Stimulated activated CD8-positive, alpha-beta memory T cell treated with anti-CD3 and anti-CD28 coated beads, Interleukin-12 subunit alpha, Interleukin-12 subunit beta, amount 100 ng/mL, for 24 hours (primary cell): Measurements from ENCODE around the gene CEP135.
"Not testable (repeated sequence)": the region's sequence is repeated elsewhere in the genome, so short reads cannot be mapped to it uniquely, and the experiment has no call there.

Source experiments
- DNase-seq: peaks from one replicate; pipeline ENCODE4 v3.0.0-alpha.2; 2020; ENCODE audit errors: extremely low read depth

CEP135 gene

DNA sequence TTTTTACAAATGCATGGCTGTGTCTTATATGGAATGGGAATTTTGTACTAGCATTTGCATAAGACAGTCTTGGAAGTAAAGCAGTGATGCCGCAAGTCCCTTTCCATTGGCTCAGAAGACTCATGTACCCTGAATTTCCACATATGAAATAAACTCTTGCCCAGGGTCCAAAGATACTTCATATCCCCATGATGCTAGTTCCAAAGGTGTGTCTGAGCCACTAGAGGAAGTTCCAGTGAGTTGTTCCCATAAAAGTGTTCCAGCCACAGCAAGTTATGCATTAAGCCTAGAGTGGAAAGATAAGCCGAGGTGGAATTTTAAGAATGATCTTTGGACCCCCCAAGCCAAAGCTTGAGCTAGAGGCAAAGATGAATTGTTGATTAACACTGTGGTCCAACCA is 9.3 kb upstream of the CEP135 start:
- DNase-seq, result no peak

DNA sequence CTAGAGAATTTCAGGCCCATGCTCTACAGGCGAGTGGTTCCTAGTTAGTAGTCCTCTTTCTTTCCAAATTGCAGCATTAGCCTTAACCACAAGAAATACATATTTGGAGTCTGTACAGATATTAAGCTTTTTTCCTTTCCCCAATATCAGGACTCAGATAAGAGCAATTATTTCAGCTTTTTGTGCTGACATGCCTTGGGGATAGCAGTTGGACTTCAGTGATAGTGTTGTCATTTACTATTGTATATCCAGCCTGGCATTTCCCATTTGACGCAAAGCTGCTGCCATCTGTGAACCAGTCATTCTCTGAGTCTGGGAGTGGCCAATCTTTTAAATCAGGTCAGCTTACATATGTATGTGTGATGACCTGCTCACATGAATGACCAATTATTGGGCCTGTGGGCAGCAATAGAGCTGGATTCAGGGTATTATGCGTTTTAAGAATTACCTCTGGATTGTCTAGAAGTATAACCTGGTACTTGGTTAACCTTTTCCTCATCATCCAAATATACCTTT is 6.8 kb upstream of the CEP135 start:
- DNase-seq, result no peak

- no peak for DNase-seq
These were observed 1.4 kb upstream of the CEP135 start for GRCh38 chr4:55947254-55947882.

DNA sequence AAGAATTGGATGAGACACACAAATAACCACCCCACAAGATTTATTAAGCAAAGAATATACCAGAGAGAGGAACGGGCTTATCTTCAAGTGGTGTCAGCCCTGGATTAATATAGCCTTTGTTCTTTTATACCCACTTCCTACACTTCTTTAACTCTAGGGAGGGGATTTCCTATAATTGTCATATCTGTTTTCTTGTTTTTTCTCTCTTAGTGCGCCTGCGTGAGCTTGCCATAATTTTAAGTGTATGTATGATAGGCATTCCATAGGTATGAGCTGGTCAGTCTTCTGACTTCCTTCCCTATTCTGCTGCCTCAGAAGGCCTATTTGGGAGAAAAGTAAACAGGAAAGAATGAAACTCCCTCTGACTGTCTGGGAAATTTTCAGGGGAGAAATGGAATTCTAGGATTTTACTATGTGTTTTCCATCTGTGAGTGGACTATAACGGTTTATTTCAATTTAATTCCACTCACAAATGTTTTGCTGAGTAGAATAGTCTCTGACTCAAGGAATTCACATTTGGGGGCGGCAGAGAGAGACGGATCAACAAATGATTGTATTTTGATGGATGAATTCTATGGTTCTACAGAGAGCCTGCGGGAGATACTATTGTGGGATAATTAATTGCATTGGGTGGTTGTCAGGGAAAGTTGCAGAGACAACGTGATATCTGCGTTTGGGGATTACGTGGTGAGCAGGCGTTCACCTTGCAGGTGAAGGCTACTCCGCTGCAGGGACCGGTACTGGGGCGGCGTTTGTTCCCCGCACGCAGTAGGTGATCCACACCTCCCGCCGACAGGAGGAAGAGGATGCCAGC is 626 bp upstream of the CEP135 start:
- DNase-seq, result no peak

DNA sequence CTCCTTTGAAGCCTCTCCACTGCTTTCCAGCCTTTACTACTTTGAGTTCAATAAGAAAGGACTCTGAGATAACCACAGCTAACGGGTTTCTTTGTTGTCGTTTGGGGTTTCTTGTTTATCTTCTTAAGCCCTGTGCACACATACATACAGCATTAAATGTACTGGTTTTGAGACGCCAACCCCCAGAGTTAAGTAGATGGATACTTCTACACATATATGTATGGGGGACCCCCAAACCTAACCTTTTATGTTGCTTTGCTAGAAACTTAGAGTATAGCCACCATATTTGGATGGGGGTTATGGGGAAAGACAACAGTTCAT is 697 bp downstream of the CEP135 start:
- no peak for DNase-seq

GRCh38 chr4:55951191-55951922 is 2.6 kb downstream of the CEP135 start:
- no peak for DNase-seq

DNA sequence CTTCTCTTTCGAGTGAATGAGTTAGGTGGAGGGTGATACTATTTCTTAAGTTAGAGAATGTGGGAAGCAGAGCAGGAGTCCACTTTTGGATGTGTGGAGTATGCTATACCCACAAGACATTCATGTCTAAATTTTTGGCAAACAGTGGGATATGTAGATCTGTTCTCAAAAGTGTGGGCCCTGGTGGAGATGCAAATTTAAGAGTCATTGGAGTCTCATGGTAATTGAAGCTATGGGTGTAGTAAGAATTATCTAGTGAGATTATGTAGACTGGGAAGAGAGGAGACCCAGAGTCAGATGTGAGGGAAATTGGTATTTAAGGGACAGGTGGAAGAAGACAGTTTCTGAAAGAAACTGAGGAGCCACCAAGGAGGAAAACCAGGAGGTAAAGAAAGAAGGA is 7.0 kb downstream of the CEP135 start:
- no peak for DNase-seq

GRCh38 chr4:55959655-55960054 is 10.9 kb downstream of the CEP135 start:
- no peak for DNase-seq

DNA sequence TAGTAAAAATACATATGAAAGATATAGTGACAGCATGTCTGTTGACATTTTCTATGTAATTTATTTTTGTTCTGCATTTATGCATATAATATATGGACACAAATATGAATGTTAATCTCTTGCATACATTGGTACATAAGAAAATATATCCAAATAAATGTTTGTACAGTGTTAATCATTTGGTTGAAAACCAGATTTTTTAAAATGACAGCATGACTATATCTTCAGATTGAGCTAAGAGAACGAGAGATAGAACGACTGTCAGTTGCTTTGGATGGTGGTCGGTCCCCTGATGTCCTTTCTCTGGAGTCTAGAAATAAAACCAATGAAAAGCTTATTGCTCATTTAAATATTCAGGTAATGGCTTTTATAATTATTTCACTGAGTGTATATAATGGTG is 15.3 kb downstream of the CEP135 start:
- no peak for DNase-seq

- no peak for DNase-seq
These were observed 16.8 kb downstream of the CEP135 start for GRCh38 chr4:55965585-55965984.

DNA sequence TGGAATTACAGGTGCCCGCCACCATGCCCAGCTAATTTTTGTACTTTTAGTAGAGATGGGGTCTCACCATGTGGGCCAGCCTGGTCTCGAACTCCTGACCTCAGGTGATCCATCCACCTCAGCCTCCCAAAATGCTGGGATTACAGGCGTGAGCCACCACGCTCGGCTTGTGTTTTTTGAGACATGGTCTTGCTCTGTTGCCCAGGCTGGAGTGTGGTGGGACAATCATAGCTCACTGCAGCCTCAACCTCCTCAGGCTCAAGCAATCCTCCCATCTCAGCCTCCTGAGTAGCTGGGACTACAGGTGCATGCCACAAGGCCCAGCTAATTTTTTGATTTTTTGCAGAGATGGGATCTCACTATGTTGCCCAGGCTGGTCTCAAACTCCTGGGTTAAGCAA is 17.6 kb downstream of the CEP135 start:
- DNase-seq, result not testable (repeated sequence)

DNA sequence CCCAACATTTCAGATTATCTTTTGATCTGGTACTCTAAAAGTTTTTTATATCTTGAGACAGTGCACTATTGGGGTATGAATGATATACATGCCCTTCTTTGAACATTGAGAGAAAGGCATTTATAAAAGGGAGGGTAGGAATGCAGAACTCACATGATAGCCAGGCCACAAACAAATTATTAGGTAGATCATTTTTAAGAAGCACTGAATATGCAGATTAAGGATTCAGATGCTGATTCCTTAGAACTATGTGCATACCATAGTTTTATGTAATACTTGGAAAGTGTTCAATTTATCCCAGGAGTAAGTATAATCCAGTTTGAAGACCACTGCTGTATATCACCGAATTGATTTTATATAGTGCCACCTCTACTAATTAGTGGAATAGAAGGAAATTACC is 18.6 kb downstream of the CEP135 start:
- no peak for DNase-seq

DNA sequence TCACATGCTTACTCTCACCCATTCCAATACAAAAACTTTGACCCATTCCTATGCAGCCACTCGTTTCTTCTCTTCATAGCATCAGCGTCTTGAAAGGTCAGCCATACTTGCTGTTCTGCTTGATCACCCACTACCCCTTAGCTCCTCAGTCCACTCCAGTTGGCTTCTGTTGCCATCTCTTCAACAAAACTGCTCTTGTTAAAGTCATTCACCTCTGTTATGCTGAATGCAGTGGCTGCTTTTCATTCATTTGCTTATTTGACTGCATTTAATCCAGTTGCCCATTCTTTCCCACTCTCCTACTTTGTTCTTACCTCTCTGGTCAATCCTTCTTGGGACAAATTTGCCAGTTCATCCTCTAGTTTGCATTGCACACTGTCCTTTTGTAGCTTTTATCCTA is 24.9 kb downstream of the CEP135 start:
- no peak for DNase-seq

GRCh38 chr4:55977811-55978210 is 29.1 kb downstream of the CEP135 start:
- DNase-seq, result no peak

DNA sequence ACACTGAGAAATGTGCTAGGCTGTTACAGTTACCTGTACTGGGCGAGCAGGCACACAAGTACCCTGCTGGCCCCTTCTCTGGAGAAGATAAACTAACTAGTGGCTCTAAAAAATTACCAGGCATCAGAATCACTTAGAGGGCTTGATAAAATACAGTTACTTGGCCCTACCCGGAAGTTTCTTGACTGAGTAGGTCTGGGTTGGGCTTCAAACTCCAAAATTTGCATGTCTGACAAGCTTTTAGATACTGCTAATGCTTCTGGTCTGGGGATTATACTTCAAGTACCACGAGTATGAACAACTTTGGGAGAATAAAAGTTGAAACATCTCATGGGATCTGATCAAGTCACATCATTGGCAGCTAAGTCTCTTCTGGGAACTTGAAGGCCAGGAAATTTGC is 30.8 kb downstream of the CEP135 start:
- DNase-seq, result no peak

DNA sequence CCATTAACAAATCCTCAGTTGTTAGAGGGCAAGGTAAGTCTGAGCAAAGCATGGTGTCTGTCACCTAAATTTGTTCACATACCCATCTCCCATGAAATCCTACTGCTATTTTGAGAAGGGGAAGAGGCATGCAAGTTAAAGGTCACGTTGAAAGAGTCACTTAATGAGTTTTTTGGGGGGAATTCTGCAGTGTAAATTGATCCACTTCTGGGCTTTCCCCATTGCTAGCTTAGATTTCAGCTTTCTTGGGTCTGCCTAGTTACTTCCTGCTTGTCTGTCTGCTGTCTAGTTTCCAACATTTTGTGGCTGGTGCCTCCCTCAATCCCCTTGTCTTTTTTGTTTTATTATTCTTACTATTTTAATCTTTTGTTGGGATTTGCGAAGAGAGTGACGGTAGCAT is 32.0 kb downstream of the CEP135 start:
- DNase-seq, result no peak

GRCh38 chr4:55982976-55983375 is 34.2 kb downstream of the CEP135 start:
- DNase-seq, result no peak

DNA sequence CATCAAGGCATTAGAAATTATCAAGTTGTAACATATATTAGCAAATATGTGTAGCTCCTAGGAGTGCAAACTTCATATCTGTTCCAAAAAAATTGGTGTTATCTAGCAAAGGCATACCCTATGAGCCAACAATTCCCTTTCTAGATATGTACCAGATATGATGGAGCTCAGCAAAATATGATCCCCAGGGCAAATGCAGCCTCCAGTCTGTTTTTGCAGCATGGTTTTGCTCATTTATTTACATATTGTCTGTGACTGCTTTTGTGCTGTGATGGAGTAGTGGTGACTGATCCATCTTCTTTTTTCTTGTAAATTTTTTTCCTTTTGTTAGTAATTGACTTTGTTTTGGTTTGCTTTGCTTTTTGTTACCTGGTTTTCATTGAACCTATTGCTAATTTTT is 41.0 kb downstream of the CEP135 start:
- DNase-seq, result no peak

DNA sequence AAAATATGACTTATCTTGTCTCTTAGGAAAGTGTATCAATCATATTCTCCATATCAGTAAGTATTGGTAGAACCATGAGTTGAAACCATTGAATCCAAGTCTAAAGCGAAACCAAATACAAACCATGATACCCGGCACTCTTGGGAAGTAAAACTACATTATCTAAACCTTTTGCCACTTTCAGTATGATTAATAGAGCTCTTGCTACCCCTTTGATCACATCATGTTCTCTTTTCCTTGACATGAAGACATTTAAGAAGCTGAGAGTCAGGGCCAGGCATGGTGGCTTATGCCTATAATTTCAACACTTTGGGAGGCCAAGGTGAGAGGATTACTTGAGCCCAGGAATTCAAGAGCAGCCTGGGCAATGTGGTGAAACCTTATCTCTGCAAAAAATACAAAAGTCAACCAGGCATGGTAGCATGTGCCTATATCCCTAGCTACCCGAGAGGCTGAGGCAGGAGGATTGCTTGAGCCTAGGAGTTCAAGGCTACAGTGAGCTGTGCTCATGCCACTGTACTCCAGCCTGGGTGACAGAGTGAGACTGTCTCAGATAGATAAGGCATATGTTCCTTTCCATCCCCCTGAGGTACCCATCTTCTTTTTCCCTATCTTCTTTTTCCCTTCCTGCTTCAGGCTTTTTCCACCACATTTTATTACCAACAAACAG is 45.4 kb downstream of the CEP135 start:
- no peak for DNase-seq

GRCh38 chr4:55996646-55997045 is 47.9 kb downstream of the CEP135 start:
- DNase-seq, result no peak

DNA sequence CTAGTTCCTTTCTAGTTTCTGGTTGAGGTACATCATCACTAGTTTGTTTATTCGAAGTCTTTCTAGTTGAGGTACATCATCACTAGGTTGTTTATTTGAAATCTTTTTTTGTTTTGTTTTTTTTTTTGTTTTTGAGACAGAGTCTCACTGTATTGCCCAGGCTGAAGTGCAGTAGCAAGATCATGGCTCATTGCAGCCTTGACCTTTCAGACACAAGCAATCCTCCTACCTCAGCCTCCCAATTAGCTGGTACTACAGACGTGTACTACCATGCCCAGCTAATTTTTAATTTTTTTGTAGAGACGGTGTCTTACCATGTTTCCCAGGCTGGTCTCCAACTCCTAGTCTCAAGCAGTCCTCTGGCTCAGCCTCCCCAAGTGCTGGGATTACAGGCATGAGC is 54.9 kb downstream of the CEP135 start:
- no peak for DNase-seq

- no peak for DNase-seq
These were observed 55.5 kb downstream of the CEP135 start for GRCh38 chr4:56004235-56004634.
